DOHH2 (cell line): ENCODE results near the gene SNX24.

ENCODE experiments used
- CTCF ChIP-seq: fragments of 200-600 bp; sonication (generic); IDR thresholded peaks from one replicate; pipeline ENCODE4 v1.5.1; 2014; ENCODE audit warnings: antibody characterized with exemption, mild to moderate bottlenecking, low read depth, low read length; ENCODE audit not compliant: poor library complexity, severe bottlenecking
- EZH2phosphoT487 ChIP-seq: fragments of 200-600 bp; sonication (generic); IDR thresholded peaks from 2 replicates; pipeline ENCODE4 v1.6.1; 2017; ENCODE audit warnings: borderline replicate concordance, mild to moderate bottlenecking, antibody characterized with exemption, low read length, moderate library complexity, mixed read lengths

- TF ChIP-seq EZH2phosphoT487 (no peak), CTCF (no peak)
These were observed 84.6 kb downstream of the SNX24 start for GRCh38 chr5:122929980-122930379.
